ENCODE measurements around the gene IL1RAPL1. TPM values are rescaled to one million over a fixed set of nuclear protein-coding genes. Genes with fewer than 3 reads are reported as not detected.
"Not testable (repeated sequence)": the region's sequence is repeated elsewhere in the genome, so short reads cannot be mapped to it uniquely, and the experiment has no call there.

The IL1RAPL1 gene
- total RNA-seq, 4 donors from 2014 or later = 0.16 to 0.46 TPM; not detected in 2

GRCh38 chrX:28756175-28756574 lies 168.9 kb downstream of the IL1RAPL1 start:
- no peaks in the 10 kb centered on the region for H3K4me1 ChIP-seq
- no peak for ATAC-seq
- no peak overlapping the region for H3K4me3 ChIP-seq
- DNase-seq = no peak
- in situ Hi-C loops (cut with MboI; ENCODE audit: low sequenced_read_pairs in 4 of 4) = loop anchor here in 1 of 4 donors (25.0 kb wide), 1 partner anchor 94 kb away; no protein-coding TSS in a partner anchor
- TF ChIP-seq CTCF (IDR thresholded peaks at IDR 0.05 in 4 of 5, conservative IDR thresholded peaks at IDR 0.05 in 1 of 5) (no peak), POLR2A (IDR thresholded peaks at IDR 0.05) (no peak)
- H3K27me3 ChIP-seq = no peaks in the 10 kb centered on the region
- no peaks in the 10 kb centered on the region for H3K36me3 ChIP-seq
- intact Hi-C loops (cut with DNase I; ENCODE audit: low total_unique reads) = no loop called here
- no peak overlapping the region for H3K27ac ChIP-seq
- no peaks in the 10 kb centered on the region for H3K9me3 ChIP-seq

GRCh38 chrX:28756647-28757046 lies 169.4 kb downstream of the IL1RAPL1 start:
- Histone ChIP-seq H3K27me3 (no peaks in the 10 kb centered on the region), H3K9me3 (no peaks in the 10 kb centered on the region), H3K4me1 (no peaks in the 10 kb centered on the region), H3K27ac (no peak overlapping the region), H3K4me3 (no peak overlapping the region), H3K36me3 (no peaks in the 10 kb centered on the region)
- ATAC-seq (no peak), DNase-seq (no peak)
- TF ChIP-seq POLR2A (IDR thresholded peaks at IDR 0.05) (no peak), CTCF (IDR thresholded peaks at IDR 0.05 in 4 of 5, conservative IDR thresholded peaks at IDR 0.05 in 1 of 5) (no peak)
- in situ Hi-C loops (cut with MboI; ENCODE audit: low sequenced_read_pairs in 4 of 4) (loop anchor here in 1 of 4 donors (25.0 kb wide), 1 partner anchor 94 kb away; no protein-coding TSS in a partner anchor), intact Hi-C loops (cut with DNase I; ENCODE audit: low total_unique reads) (no loop called here)

GRCh38 chrX:28757290-28757689 lies 170.0 kb downstream of the IL1RAPL1 start:
- H3K4me3 ChIP-seq = no peak overlapping the region
- TF ChIP-seq CTCF (IDR thresholded peaks at IDR 0.05 in 4 of 5, conservative IDR thresholded peaks at IDR 0.05 in 1 of 5) = no peak
- no peak for TF ChIP-seq POLR2A (IDR thresholded peaks at IDR 0.05)
- in situ Hi-C loops (cut with MboI; ENCODE audit: low sequenced_read_pairs in 4 of 4) = loop anchor here in 1 of 4 donors (25.0 kb wide), 1 partner anchor 95 kb away; no protein-coding TSS in a partner anchor
- H3K27ac ChIP-seq = no peak overlapping the region
- no peaks in the 10 kb centered on the region for H3K4me1 ChIP-seq
- H3K9me3 ChIP-seq = no peaks in the 10 kb centered on the region
- DNase-seq (no peak), ATAC-seq (no peak)
- H3K36me3 ChIP-seq = no peaks in the 10 kb centered on the region
- no peaks in the 10 kb centered on the region for H3K27me3 ChIP-seq
- intact Hi-C loops (cut with DNase I; ENCODE audit: low total_unique reads) = no loop called here

- H3K27ac ChIP-seq; ATAC-seq; H3K9me3 ChIP-seq; H3K4me1 ChIP-seq; H3K27me3 ChIP-seq; H3K4me3 ChIP-seq; H3K36me3 ChIP-seq; DNase-seq; intact Hi-C loops (cut with DNase I; ENCODE audit: low total_unique reads): not testable (repeated sequence)
- in situ Hi-C loops (cut with MboI; ENCODE audit: low sequenced_read_pairs in 4 of 4) = loop anchor here in 1 of 4 donors (25.0 kb wide), 1 partner anchor 104 kb away; no protein-coding TSS in a partner anchor
Measured at GRCh38 chrX:28766561-28766960, 179.3 kb downstream of the IL1RAPL1 start.

GRCh38 chrX:28773807-28774206 lies 186.6 kb downstream of the IL1RAPL1 start:
- intact Hi-C loops (cut with DNase I; ENCODE audit: low total_unique reads) (no loop called here), in situ Hi-C loops (cut with MboI; ENCODE audit: low sequenced_read_pairs in 4 of 4) (loop anchor here in 1 of 4 donors (25.0 kb wide), 1 partner anchor 112 kb away; no protein-coding TSS in a partner anchor)
- Histone ChIP-seq H3K36me3 (no peaks in the 10 kb centered on the region), H3K27me3 (no peaks in the 10 kb centered on the region), H3K27ac (no peak overlapping the region), H3K4me3 (no peak overlapping the region), H3K4me1 (no peaks in the 10 kb centered on the region), H3K9me3 (no peaks in the 10 kb centered on the region)
- no peak for ATAC-seq
- DNase-seq = no peak
- TF ChIP-seq POLR2A (IDR thresholded peaks at IDR 0.05) (no peak), CTCF (IDR thresholded peaks at IDR 0.05 in 4 of 5, conservative IDR thresholded peaks at IDR 0.05 in 1 of 5) (no peak)

All from gastrocnemius medialis (tissue), 4 donors.